ENCODE measurements around the gene TOR4A. TPM values are rescaled to one million over a fixed set of nuclear protein-coding genes. Genes with fewer than 3 reads are reported as not detected.

TOR4A gene
- total and polyA plus RNA-seq, 9 of the 15 experiments (the other 6 are each of a cell fraction or from before 2014, with no cell fraction given), result 3.9 to 49.2 (median 8.8) TPM

GRCh38 chr9:137299938-137300337 is 22.4 kb downstream of the TOR4A start:
- Histone ChIP-seq H3K4me3 (peak overlapping the region; percentile 90), H3K27ac (ENCODE audit: extremely low read depth, low read depth, low read length) (peak overlapping the region; percentile 88), H3K9me1 (ENCODE audit: control insufficient read depth, insufficient read depth, low read length) (no peaks in the 10 kb centered on the region), H2AFZ (ENCODE audit: low read depth, low read length) (no peak overlapping the region), H3K36me3 (ENCODE audit: control insufficient read depth, insufficient read depth, low read length) (peaks cover 8% of the 10 kb centered on the region; the same call in 1 of the 3 replicates), H3K79me2 (ENCODE audit: control insufficient read depth, insufficient read depth, low read length) (peaks cover 28% of the 10 kb centered on the region), H3K4me2 (ENCODE audit: insufficient read depth, low read length) (peak overlapping the region; percentile 82), H3K27me3 (ENCODE audit: control insufficient read depth in 2 of 2, insufficient read depth in 2 of 2, low read length in 2 of 2) (no peaks in the 10 kb centered on the region), H3K9ac (ENCODE audit: insufficient read depth in 1 of 2, low read depth in 2 of 2, low read length in 2 of 2) (peak overlapping the region; percentile 81 to 86; a peak in 3 of 4 replicates), H3K9me3 (replicated peaks; ENCODE audit: control insufficient read depth, insufficient read depth, low read depth, low read length) (0 out of 2 replicates have a peak, but pooled peaks cover 1% of the 10 kb centered on the region), H4K20me1 (replicated peaks; ENCODE audit: control insufficient read depth, insufficient read depth, low read length) (peaks cover 10% of the 10 kb centered on the region), H3K4me1 (replicated peaks in 1 of 2; ENCODE audit: control insufficient read depth in 2 of 2, insufficient read depth in 2 of 2, low read length in 2 of 2) (peaks cover 31 to 82% of the 10 kb centered on the region in 2 experiments)
- DNase-seq (ENCODE audit: extremely low read depth in 1 of 4, low spot score in 3 of 4), result peak in 1 of 4 experiments; percentile 69
- ChIA-PET CTCF (ENCODE audit: low intra/inter-chr PET ratio) (interaction anchor here (0.6 kb wide), 1 partner anchor 221 kb away, joined by 3 read pairs; no protein-coding TSS in a partner anchor), POLR2A (interaction anchor here (0.6 to 1.2 kb wide), 2 partner anchors 11 to 252 kb away, joined by 3 to 4 read pairs; partner anchors contain the start of gene MRPL41)
- WGBS (ENCODE audit: insufficient coverage, low coverage, missing lambda C conversion rate), result 5% methylated on average over 16 of the region's 16 CpGs
- in situ Hi-C loops (cut with MboI), result no loop called here
- FAIRE-seq, result peak; percentile 78
- no peak for ATAC-seq
- intact Hi-C loops (cut with micrococcal nuclease), result loop anchor here (5.0 to 10.0 kb wide), 4 partner anchors 58 to 232 kb away; partner anchors contain the start of genes EXD3, NOXA1 and TUBB4B
- BruUV-seq (replicated peaks), result TSS peak; percentile 82
- TF ChIP-seq ZZZ3 (IDR thresholded peaks at IDR 0.05), result no peak
- no peak for TF ChIP-seq PRDM10 (IDR thresholded peaks at IDR 0.05; ENCODE audit: partially characterized antibody)
- no peak for TF ChIP-seq KAT2B (IDR thresholded peaks at IDR 0.05; ENCODE audit: low read depth, low read length)
- no peak for TF ChIP-seq ZNF274 (IDR thresholded peaks at IDR 0.05; ENCODE audit: borderline replicate concordance, low read depth, low read length)
- no peak for TF ChIP-seq JUNB (CRISPR knock-in tag; conservative IDR thresholded peaks at IDR 0.05)
- no peak for TF ChIP-seq JUN (IDR thresholded peaks at IDR 0.05; ENCODE audit: borderline replicate concordance, low read depth, low read length)
- no peak for TF ChIP-seq JUN (CRISPR knock-in tag; IDR thresholded peaks at IDR 0.05; ENCODE audit: borderline replicate concordance)
- TF ChIP-seq ADNP (tag; IDR thresholded peaks at IDR 0.05), result no peak
- no peak for TF ChIP-seq BHLHE40 (IDR thresholded peaks at IDR 0.05; ENCODE audit: low read length)
- TF ChIP-seq AFF1 (IDR thresholded peaks at IDR 0.05; ENCODE audit: low read depth in 1 of 2, partially characterized antibody in 2 of 2), result peak in 1 of 2 experiments; percentile 23
- no peak for TF ChIP-seq GABPB2 (CRISPR knock-in tag; conservative IDR thresholded peaks at IDR 0.05)
- TF ChIP-seq NRF1 (conservative IDR thresholded peaks at IDR 0.05 in 1 of 2, IDR thresholded peaks at IDR 0.05 in 1 of 2), result peak; percentile 9 to 13; a peak in 1 of 4 replicates
- TF ChIP-seq RNF2 (IDR thresholded peaks at IDR 0.05), result no peak
- TF ChIP-seq ARNT (IDR thresholded peaks at IDR 0.05), result no peak
- no peak for TF ChIP-seq ATF7 (IDR thresholded peaks at IDR 0.05)
- 0 out of 2 replicates have a peak, but pooled peaks have one; percentile 18 for TF ChIP-seq ZNF263 (CRISPR knock-in tag; IDR thresholded peaks at IDR 0.05; ENCODE audit: borderline replicate concordance)
